ENCODE data around the gene HERC3.

Gene HERC3

DNA sequence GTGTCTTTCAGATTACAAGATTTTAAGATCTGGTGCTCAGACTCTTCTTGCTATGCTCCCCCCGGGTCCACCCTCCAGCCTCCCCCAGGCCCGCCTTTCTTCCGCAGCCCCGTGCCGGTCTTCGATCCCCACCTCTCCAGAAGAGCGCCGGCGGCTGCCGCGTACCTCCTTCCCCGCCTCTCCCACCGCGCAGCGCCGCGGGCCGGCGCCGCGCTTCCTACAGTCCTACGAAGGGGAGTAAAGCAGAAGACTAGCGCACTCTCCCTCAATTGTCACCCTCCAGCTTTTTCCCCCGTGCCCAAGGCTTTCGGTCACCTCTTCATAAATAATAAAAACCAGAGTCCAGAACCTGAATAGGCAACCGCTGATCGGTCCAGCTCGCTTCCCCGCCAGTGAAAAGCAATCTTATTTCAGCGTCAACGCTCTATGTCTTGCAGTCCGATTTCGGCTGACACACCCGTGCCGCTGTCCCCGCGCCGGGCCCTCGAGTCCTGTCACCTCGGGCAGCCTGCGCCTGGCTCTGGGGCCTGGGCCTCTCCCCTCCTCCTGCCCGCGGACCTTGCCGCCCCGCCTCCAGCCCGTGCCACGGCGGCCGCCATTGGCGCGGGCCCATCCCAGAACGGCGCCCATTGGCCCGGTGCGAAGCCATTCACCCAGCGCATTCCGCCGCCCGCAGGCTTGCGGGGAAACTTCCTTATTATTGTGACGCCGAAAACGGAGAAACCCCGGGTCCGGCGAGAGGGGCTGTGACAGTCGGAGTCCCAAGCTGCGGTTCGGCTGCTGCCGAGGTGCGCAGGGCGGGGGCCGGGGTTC lies at the start of gene HERC3:
TSS of gene HERC3 (plus strand) at position 694 of the 813 bp plus-strand sequence. CDS start 13,344 bp downstream, outside the sequence.
- peak; percentile 93 for DNase-seq

DNA sequence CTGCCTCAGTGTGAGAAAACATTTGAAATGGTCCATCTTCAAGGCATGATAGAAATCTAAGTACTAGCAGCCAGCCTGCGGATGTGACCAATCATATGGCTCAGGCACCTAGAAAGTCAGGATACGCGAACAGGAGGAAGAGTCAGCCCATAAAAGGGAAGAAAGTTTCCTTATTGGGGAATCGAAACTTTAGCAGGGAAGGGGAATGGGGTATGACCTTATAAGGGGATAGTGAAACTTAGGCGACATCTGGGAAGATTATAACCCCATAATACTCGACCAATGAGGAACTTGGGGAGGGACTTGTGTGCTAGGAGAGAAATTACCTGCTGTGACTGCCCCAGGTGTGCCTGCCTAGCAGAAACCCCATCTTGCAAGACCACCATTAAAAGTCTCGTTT lies 42.5 kb upstream of the HERC3 start:
- DNase-seq = no peak

DNA sequence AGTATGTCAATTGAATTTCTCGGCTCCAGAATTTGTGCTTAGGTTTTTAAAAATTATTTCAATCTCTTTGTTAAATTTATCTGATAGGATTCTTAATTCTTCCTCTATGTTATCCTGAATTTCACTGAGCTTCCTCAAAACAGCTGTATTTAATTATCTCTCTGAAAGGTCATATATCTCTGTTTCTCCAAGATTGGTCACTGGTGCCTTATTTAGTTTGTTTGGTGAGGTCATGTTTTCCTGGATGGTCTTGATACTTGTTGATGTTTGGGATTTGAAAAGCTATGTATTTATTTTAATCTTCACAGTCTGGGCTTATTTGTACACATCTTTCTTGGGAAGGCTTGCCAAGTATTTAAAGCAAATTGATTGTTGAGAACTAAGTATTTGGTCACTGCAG lies 24.7 kb upstream of the HERC3 start:
- DNase-seq = no peak

DNA sequence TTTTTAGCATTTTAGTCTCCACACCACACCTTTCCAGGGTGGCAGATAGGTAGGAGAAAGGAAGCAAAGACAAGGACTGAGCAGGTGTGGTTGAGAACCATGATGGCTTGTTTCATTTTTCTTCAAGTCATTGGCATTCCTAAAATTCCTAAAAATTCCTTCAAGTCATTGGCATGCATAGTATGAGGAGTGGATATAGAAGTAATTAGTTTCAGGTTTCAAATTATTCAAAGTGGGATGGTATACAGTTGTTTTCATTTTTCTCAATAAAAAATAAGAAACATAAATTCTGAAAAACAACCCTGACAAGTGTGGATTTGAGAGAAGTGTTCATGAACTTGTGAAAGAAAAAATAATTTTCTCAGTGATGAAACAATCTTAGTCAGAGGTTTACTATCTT lies 22.3 kb upstream of the HERC3 start:
- DNase-seq = no peak

DNA sequence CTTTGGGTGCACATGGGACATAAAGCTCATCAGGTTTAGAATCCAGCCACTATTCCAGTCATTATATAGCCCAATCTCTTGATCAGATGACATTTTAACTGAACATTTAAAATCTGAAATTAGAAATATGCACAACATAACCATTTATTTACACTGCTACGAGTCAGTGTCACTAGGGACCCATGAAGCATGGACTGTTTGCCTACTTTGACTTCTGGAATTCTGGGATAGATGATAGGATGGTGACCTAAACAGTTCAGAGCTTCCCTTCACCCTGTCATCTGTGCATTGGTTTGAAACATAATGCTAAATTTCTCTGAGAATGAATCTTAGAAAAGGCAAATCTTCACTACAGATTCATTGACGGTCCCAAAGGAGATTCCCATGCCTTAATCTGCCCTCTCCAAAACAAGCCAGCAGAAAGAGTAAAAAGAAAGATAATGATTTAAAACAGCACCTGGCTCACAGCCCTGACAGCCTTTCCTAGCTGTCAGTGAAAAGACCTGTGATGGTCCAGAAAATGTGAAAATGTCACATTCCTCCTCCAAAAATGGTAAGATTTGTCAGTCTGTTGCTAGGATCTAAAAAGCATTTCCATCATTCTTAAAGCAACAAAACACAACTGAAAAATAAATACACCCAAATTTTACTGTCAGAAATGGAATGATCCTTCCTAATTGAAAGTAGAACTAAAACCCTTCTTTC lies 18.9 kb upstream of the HERC3 start:
- no peak for DNase-seq

DNA sequence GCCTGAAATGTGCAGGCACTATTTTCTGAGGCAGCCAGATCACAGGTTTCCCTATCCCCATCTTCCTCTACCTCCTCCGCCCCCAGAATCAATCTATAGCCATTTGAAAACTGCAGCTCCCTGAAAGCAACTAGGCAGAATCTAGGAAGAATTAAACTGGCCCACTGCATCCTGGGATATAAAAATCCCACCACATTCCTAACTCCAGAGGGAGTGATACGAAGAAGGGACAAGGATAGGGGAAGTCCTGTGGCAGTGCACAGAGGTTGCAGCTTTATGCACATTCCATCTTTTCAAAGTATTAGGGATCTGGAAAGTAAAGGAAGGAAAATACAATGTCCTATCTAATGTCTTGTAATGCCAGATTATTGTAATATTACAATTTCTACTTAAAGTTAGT lies 18.3 kb upstream of the HERC3 start:
- DNase-seq = no peak

DNA sequence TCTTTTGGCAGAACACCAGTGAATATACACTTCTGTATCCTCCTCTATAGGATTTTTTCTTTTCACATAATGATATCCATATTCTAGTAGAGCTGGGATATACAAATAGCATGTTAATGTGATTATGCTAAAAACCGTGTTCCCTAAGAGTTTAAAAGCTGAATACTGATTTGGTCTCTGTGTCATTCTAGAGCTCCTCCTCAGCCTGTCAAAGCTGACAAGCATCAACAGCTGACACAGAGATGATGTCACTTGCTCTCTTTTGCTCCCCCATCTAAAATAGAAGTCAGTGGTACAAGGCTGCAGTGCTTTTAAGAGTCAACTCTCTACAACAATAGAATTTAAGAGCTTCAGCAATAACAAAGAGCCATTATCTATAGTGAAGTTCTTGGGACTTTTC lies 17.1 kb upstream of the HERC3 start:
- no peak for DNase-seq

DNA sequence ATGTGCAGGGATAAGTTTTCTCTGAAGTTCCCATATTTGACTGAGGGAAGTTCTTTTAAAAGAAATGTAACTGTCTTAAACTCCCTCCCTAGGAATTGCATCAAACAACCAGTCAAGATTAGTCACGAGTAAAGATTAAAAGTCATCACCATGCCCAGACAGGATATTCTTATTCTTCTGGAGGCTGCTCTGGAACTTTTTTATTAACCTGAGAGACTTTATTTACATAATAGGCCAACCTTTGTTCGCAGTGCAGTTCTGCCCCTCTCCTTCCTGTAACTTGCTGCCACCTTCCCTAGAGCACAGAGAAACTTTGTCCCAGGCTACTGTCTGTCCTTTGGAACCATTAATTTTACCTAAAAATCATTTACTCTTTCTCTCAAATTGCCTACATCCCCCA lies 9.8 kb upstream of the HERC3 start:
- no peak for DNase-seq

DNA sequence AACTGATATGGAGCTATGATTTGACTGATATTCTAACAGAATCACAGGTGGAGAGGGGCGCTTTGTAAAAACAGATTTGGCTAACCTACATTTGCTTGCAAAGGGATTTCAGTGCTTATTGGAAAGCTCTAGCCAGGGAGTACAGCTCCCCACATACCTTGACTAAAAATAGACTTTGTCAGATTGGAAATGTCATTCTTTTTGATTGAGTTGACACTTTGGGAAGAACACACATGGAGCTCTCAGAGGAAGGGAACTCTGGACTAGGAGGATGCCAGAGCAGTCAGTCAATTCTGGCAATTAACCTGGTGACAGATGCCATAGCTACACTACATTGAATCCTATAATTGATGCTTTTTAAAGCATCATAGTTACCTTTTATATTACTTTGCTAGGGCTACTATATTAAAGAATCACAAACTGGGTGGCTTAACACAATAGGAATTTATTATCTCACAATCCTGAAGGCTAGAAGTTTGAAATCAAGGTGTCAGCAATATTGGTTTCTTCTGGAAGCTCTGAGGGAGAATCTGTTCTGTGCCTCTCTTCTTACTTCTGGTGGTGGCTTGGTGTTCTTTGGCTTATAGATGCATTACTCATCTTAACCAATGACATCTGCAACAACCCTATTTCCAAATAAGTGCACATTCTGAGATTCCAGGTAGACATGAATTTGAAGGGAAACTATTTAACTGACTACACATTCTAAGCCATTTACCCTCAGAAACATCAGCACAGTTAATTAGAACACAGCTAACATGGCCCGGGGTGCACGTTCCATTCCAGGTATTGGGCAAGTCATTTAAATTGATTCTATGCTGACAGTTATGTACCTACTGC lies 8.4 kb upstream of the HERC3 start:
- no peak for DNase-seq

DNA sequence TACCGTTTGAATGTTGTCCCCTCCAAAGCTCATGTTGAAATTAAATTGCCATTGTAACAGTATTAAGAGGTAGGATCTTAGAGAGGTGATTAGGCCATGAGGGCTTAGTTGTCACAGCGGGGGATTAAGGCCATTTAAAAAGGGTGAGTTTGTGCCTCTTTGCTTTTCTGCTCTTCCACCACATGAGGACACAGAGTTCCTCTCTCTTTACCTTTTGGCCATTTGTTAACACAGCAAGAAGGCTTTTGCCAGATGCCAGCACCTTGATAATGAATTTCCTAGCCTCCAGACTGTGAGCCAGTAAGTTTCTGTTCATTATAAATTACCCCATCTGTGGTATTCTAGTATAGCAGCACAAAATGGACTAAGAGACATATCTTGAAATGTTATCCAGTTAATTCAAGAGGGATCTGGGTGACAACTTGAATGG lies 7.8 kb upstream of the HERC3 start:
- no peak for DNase-seq

DNA sequence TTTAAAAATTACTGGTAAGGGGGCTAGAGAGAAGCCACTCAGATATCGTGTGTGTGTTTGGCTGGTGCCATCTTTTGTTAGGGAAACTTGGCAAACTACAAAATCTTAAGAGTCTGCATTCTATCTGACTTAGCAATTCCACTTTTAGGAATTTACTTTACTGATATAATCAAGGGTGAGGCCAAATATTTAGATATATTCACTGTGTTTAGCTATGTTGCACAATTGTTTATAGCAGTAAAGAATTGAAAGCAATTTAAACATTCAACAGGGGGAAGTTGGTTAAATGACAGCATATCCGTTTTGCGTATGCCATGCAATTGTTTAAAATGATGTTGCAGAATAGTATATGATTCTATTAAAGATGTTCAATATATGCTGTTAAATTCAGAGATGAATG lies 6.4 kb upstream of the HERC3 start:
- DNase-seq = no peak

DNA sequence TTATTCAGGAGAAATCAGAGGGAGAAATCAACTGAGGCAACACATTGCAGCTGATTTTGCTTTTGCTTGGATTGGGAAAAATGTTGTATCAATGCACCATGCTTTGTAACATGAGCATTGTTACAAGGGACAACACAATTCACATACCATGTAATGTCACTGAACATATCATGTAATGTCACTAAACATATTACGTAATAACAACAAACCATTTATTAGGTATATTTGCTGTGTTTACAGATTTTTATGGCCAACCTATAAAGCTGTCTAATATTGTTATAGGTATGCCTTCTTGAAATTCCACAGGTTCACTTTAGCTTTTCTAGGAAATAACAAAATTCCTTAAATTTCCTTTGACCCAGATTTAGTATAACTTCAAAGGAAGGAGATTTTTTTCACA lies 5.0 kb upstream of the HERC3 start:
- DNase-seq = no peak

DNA sequence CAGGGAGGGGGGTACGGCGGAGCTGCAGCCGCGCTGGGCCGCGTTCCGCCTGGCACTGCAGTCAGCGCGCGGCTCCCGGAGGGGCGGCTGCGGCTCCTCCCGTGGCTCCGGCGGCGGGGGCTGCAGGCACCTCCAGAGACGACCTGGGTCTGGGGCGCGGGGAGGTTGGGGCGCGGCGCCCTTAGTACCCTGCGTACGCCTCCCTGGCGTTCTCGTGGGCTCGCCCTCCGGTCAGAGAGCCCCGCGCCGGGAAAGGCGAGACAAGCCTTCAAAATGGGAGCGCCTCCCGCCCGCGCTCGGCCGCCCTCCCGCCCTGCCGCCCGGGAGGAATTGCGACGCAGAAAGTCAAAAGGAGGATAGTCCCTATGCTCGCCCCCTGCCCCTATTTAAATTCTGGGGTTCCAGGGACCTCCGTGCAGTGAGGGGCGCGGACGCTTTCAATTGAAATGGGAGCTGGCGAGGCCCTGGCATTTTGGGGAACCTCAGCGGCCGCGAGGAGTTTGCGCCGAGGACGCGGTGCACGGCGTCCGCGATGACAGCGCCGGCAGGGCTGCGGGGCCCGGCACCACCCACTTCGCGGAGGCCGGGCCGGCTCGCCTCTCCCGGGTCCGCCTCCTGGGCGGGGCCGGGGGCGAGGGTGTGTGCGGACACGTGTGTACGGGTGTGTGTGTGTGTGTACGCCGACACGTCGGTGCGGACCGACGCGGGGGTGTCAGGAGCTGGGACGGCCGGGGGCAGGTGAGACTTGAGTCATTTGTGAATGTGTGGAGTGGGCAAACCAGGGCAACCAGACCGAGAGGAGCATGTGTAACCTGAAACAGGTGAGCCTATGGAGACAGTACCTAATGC lies 544 bp downstream of the HERC3 start:
- peak; percentile 84 for DNase-seq

DNA sequence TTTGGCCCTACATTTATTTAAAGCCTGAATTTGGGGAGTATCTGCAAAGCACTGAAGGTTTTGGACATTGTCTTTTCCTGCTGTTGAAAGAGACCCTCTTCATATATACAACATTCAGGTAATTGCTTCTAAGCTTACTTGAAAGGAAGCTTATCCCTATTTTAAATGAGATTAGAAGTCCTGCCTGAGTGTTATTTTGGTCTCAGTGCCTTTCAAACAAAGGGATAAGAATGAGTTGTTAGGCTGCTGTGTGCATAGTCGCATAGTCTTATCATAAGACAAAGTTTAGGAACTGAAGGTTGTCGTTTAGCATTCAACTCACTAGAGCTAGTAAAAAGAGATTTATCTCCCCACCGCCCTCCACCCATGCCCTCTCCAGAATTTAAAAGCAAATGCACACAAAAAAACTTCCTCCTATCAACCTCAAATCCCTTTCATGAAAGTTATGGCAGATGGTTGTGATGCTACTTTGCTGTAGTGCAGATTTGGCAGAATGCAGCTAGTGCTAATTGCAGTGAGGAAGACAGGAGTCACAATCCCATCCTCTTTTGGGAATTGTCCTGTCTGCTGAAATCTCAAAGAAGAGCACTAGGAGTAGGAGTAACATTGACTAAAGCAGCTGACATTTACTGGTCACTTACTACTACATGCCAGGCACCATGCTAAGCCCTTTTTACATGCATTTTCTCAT lies 5.8 kb downstream of the HERC3 start:
- no peak for DNase-seq

DNA sequence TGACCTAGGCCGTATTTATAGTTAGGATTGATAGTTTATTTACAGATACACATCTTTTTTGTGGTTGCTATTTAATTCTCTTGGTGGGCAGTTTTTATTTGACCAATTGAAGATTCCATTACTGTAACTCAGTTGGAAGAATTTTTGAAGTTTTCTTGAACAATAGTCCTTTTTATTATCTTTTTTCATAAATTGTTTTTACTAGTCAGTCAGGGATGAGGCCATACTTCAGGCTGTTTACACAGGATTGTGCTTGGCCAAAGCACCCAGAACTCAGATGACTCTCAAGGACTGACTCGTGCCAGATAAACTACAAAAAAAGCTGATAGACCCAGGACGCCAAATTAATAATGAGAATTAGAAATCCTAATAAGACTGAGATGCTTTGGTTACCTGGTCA lies 7.0 kb downstream of the HERC3 start:
- DNase-seq = no peak

DNA sequence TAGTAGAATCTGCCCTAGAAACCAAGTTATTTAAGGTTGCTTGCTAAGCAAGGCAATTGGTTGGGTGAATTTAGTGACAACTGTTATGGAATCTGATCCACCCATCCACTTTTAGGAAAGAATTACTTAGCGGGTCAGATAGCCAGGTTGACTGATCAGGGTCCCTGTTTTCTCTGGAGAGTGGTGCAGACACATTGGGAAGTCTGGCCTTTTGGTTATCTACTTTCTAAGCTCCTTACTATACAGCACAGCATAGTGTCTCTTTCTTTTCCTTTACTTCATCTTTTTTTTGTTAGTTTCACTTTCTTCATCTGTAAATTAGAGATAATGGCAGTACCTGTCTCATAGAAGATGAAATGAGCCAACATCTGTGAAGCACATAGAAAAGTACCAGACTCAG lies 7.4 kb downstream of the HERC3 start:
- no peak for DNase-seq

DNA sequence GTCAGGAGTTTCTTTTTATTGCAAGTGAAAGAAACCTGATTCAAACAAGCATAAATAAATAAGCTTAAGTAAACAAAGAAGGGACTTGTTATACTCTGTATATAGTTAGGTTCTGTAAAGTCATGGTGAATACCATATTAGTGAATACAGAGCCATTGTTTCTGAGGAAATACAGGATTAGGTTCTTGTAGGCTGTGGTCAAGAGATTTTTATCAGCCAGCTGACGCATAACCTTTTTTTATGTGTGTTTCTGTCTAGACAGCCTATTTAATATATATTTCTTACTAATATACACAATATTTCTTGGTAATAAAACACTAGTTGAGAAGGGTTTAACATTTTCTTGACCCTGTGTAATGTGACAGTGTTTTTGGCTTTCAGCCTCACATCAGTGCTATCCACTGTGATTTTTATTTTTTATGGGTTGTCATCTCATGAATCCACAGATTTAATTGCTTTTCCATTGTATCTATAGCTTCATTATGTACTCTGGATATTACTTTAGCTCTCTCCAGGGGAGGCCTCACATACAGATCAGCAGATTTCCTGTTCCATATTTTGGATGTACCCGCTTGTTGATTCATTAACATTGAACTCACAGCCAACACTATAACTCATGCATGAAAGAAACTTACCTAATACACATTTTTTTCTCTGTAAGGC lies 8.0 kb downstream of the HERC3 start:
- peak; percentile 34 for DNase-seq

DNA sequence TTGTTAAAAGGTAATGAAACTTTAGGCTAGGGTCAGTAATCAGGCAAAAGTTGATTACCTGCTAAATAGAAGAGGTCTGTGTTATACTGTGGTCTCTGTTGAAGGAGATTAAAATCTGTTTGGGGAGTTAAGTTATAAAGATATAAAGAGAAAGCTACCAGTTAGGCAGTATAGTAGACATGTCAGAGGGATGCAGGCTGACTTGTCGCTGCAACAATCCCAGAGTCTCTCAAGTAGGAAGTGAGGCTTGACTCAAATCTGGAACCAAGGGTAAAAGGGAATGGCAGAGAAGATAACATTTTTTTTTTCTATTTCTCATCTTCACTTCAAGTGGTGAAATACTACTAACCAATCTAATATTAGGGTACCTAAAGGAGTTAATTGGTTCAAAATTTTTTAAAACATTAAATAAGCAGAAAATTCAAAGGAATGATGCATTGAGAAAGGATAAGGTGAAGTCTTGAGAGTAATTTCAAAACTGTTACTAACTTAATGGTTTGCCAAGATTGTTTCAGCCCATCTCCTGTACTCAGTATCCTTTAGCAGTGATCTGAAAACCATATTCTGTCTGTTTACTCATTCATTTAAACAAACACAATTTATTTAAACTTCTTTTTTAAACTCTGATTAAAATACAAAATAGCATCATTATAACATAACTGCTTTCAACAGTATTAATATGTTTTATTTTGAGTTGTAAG lies 12.8 kb downstream of the HERC3 start:
- DNase-seq = no peak

DNA sequence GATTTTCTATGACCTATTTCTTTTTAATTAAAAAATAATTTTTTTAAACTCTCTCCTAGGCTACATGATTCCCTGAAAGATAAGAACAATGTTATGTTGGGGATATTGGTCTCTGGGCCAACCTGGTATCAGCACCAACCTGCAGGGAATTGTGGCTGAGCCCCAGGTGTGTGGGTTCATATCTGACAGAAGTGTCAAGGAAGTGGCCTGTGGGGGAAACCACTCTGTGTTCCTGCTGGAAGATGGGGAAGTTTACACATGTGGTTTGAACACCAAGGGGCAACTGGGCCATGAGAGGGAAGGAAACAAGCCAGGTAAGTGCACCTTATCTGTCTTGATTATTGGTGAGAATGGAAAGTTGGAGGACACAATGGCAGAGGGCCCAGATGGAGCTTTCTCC lies 13.5 kb downstream of the HERC3 start:
- no peak for DNase-seq

DNA sequence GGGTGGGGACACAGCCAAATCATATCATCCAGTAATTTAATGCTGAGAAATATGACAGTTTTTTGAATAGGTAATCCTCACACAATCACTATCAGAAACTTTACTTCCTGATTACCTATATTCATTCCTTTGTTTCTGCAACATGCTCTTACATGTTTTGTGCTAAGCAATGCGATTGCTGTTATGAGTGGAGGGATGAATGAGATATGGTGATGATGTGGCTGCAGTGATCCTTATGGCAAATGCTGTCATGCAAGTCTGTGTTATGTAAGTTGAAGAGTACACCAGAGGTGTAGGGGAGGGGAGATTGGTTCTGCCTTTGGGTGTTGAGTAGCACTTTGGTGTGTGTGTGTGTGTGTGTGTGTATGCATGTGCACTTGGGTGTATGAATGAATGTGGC lies 14.6 kb downstream of the HERC3 start:
- no peak for DNase-seq

DNA sequence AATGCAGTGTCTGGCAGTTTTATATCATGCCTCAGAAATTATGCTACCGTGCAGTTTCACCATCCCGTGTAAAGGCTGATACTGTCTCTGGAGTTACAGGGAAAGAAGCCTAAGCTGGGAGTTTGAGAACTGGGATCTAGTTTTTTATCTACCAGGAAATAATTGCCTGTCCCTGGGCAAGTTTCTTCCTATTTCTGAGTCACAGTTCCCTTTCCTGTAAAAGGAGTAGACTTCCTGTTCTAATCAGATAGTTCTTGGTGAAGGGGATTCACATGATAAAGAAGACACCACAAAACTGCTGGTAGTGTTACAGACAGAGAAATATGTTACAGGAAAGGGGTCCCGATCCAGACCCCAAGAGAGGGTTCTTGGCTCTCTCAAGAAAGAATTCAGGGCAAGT lies 17.1 kb downstream of the HERC3 start:
- no peak for DNase-seq
